ENCODE data around the gene SLC24A5. TPM values are rescaled to one million over a fixed set of nuclear protein-coding genes. Genes with fewer than 3 reads are reported as not detected.

SLC24A5 gene
- not detected in 2 replicates for total RNA-seq

DNA sequence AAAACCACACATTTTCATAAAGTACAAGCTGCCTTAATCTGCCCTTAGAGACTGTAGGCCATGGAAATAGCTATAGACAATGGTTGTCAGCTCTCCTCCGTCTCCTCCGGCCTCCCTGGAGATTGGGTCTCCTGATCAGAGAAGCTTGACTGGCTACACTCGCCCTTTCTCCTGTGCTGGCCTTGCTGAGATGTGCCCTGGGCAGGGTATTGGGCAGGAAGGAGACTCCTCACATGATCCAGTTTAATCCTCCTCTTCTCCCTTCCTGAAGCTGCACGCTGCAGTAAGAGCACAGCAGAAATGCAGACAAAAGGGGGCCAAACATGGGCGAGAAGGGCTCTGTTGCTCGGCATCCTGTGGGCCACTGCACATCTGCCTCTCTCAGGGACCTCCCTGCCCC, at the start of gene SLC24A5:
Gene SLC24A5, plus strand, starts transcription at position 246 of the 400 bp plus-strand sequence. Its CDS starts 55 bp downstream, at position 301.

DNA sequence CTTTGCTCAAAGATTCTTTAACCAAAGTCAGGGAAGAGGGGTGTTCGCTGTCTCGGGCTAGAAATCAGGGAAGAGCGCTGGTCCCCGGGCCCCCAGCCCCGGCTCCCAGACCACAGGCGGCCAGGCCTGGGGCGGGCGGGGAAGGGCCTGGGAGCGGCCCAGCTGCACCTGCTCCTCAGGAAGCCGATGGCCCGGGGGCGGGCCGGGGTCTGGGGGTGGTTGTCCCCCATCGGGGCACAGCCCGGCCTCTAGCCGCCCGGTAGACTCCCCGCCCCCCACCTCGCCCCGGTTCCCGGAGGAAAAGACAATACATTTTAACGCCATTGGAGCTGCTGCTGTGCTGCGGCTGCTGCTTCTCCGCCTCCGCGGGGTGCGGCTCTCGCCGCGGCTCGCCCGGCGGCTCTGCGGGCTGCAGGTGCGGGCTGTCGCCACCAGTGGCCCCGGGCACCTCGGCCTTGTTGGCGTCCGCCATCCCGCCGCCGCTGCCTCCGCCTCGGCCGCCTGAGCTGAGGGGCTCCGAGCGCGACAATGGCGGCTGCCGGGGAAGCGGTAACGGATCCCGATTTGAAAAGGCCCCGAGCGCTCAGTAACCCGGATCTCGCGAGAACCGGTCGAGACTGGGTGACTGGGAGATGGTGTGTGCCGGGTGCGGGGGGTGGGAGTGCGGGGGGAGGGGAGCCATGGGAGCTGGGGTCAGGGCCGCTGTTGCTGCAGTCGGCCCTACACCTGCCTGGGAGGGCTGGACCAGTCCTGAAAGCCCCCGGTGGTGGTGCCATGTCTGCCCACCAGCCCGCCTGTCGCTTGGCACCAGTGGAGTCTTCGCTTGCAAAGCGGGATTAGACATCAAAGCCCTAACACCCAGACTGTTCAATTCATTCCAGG, 57.2 kb downstream of the SLC24A5 start, which contains the start of gene MYEF2:
Gene MYEF2, minus strand, starts transcription at position 530 of the 882 bp plus-strand sequence. Its CDS starts 58 bp downstream, at position 472.

DNA sequence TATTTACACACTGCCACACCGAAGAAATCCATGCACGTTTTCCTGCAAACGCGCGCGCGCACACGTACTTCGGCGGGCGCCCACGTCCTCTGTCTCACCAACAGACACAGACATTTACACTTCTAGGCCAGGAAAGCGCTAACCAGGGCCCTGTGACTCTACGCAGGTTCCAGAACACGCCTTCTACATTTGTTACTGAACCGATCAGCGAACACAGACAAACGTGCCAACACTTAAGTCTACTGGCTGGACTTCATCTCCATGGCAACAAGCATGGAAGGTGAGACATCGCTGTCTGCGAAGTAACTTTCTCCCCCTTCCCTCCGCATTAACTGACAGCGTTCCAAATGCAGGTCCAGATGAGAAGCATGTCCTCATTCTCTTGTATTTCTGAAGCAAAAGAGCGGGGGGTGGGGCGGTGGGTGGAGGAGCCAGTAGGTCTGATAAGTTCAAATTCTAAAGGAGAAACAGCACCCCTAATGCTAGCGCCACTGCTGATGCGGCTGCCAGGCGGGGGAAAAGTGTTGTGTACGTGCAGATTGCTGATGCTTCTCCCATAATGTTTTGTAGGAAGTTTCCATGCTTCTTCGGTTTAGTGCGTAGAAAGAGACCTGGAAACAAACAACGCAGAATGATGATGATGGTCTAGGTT, 70.9 kb downstream of the SLC24A5 start, which contains the start of gene CTXN2:
Gene CTXN2, plus strand, starts transcription at position 92 of the 652 bp plus-strand sequence. CDS start 9,636 bp downstream, outside the sequence.

Other genes with a start within 250 kb of the SLC24A5 start
- gene MYEF2, start 57.3 kb downstream of the SLC24A5 start, total RNA-seq, result 12.4 and 17.8 TPM in 2 replicates
- not detected in 2 replicates for gene CTXN2, start 70.7 kb downstream of the SLC24A5 start, total RNA-seq
- not detected in 2 replicates for gene SLC12A1, start 85.3 kb downstream of the SLC24A5 start, total RNA-seq
- gene DUT, start 210.4 kb downstream of the SLC24A5 start, total RNA-seq, result 46.8 and 49.4 TPM in 2 replicates

Measured in aortic smooth muscle cell (primary cell).